GM18517 (cell line): Measurements from ENCODE around the gene IFNG-AS1.

ENCODE experiments used
- ATAC-seq: cut with Tn5 transposase; IDR thresholded peaks from one replicate; pipeline ENCODE4 v1.9.1; 2021; ENCODE audit warnings: mild to moderate bottlenecking, moderate library complexity; ENCODE audit not compliant: unreplicated experiment

IFNG-AS1 gene

DNA sequence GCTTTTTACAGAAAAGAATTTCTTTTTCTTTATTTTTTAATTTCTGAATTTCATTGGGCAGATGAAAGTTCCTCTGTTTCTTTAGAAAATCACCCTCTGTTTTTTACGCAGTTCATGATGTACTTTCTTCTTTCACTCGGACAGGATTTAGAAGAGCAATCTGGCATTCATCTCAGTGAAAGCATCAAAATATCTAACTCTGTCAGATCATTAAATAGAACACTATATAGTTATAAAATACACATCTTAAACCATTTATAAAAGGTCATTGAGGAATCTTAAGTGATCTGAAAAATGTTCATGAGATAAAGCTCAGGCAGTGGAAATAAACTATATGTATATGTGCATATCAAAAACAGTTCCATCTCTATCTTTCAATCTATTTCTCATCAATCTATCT lies 3.9 kb downstream of the IFNG-AS1 start:
- ATAC-seq, result no peak

DNA sequence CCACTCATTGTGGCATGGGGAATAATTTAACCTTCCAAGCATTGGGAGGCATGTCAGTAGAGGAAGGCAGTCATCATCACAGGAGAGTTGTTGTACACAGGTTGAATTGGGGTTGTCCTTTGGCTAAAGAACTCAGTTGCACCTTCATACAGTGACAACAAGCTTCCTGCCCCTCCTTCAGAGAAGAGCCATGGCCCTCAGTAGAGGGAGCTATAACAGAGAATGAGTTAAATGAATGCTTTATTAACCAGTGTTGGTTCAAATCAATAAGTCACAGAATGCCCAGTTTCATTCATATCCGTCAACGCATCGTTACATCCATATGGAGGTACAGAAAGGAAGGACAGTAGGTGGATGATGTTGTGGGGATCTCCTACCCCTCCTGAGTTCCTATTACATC lies 4.8 kb downstream of the IFNG-AS1 start:
- ATAC-seq, result no peak

DNA sequence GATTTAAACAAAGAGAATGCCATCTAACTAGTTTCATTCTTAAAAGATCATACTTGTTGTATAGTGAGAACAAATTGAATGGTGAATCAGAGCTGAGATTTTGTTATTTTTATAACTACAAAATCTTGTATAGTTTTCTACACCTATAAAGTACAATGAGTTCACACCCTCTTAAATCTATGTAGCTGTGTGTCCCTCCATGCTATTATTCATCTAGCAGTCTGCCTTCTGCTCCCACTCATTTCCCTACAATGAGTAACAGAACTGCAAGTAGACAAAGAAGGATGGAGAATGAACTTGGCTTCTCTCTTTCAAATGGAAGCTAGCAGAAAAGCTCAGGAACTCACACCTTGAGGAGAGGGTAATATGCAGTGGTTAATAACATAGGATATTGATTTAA lies 7.1 kb downstream of the IFNG-AS1 start:
- ATAC-seq, result no peak

DNA sequence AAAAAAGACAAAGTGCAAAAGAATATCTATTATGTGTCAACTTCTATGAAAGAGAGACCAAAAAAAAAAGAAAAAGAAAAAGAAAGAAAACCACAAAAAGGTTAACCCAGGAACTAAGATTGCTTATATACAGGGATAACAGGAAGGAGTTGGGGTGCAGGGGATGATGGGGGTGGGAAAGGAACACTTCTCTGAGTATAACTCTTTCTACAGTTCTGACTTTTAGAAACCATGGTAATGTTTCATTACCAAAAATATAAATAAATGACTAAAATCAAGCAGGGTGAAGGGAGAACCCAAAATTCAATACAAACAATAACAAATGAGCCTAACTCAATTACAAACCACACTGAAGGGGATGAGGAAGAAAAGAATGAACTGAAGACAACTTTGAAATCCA lies 9.1 kb downstream of the IFNG-AS1 start:
- no peak for ATAC-seq

DNA sequence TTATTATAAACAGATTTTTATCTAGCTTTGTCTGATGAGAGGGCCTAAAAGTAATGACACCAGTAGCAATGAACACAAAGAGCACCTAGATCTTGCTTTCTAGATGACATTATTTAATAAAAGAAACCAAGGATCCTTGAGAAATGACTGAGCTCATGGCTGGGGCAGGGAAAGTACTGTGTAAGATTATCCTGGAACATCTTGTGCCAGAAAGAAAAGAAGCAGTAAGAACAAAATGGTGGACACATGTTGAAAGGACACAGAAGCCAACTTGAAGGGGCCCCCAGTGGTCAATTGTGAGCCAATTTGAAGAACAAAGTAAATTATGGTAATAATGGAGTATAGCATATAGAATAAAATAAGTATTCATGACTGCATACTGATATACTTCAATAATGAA lies 10.0 kb downstream of the IFNG-AS1 start:
- ATAC-seq, result no peak

DNA sequence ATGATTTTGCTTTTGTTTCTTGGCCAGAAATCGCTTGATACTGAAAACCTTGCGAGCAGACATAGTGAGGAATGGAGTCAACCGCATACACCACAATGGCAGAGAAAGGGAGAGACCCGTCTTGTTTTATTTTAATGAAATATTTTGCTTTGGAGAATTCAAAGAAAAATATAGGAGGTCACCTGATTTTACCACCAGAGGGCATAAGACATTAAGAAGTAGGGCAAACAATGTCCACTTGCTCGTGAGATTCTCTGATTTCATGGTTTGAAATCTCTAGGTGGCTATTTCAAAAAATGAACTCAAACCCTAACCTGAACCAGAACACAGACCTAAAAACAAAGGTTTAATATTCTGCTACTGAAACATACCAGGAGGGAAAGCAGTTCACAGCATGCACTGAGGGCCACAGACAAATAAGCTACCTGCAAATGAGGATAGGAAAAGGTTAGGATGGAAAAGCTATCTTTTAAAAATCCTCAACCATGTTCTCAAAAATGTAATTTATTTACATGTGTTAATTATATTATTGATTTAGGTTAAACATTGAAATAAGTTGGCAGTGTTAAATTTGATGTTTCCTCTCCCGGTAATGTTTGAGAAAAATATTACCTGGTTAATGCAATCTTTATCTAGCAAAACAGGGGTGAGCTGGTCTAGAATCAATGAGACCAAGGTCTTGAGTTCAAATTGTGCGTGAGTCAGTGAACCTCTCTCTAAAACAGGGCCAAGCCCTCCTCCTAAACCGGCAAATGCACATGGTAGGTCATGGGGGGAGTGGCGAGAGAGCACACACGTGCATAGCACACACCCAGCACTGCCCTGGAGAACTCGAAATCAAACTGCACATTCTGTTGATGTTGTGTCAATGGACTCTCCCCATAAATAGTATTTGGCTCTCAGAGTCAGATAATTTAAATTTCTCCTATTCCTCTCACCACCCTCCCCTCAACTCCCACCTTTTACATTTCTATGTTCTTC lies 12.5 kb downstream of the IFNG-AS1 start:
- no peak for ATAC-seq

DNA sequence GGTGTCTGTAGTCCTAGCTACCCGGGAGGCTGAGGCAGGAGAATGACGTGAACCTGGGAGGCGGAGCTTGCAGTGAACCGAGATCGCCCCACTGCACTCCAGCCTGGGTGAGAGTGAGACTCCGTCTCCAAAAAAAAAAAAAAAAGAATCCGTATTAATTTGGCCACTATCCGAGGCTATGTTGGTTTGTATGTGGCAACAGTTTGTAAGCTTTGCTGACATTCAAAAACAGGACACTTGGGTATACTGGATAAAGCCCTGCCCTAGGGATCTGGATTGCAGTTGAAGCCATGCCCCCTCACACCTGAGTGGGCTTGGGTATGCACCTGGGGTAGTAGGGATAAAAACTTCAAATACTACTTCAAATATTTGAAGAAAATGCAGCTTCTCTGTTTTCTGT lies 14.5 kb downstream of the IFNG-AS1 start:
- ATAC-seq, result no peak

DNA sequence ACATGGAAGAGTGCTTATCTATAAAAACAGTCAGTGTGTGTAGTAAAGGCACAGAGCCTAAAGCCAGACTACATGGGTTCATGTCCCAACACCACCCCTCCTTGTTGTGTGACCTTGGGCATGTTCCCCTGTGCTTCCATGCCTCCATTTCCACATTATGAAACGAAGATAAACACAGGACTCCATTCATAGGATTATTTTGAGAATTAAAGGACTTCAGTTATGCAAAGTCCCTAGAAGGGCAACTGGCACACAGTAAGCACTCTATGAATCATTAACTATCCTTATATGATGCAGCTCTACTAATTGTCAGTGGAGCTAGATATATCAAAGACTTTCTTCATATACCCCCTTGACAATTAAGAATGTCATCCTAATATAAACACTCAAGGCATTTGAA lies 17.8 kb downstream of the IFNG-AS1 start:
- no peak for ATAC-seq

DNA sequence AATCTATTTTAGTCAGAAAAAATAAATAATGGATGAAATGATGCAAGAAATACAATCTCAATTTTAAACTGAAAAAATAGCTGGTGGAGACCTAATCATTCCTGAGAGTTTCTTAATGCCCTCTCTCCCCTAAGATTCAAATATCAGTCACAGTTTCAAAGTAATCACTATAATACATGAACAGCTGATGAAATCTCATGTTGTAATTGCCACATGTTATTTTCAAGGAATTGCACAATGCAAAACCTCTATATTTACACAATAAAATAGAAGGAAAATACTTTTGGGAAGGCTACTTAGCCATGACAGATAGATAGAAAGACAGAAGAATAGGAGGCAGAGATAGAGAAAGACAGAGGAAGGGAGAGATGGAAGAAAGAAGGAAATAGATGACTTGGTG lies 18.2 kb downstream of the IFNG-AS1 start:
- ATAC-seq, result no peak

DNA sequence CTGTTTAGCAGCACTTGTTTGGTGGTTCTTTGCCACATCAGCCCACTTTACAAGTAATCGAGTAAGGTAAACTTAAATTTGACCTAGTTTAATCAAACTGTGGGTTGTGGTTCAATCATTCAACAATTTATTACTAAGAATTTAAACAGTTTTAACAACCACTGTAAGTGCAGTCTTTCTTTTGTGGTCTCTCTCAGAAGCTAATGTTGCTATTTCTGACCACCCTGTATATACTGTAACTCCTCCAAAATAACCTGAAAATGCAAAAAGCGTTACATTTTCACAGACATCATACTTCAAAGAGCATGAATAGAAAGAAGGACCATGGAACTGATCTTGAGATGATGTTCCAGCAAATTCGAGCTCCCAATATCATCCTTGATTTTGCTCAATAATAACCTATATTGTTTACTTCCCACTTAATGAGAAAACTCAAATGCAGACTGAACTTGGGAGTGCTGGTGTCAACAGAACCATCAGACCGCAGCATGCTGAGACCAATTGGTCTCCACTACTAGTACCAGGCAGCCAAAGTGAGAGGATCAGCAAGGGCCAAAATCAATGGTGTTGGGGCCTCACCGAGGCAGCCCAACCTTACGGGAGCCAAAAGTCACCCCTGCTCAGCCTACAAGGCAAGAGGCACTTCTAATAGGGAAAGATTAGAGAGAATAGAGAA lies 22.1 kb downstream of the IFNG-AS1 start:
- ATAC-seq, result no peak

DNA sequence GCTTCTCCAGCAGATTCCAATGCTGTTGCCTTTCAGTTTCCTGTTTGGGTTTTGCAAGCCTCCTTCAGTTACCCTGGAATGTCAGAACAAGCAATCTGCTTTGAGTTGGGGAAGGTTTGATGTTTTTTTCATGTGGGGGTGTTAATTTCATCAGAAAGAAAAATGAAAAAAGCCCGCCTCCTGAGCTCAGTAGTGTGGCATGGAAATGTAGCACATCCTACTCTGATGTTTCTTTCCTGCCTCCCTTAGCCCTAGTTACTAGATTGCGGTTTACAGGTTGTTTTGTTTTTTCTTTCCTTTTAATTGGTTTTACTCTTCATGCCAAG lies 22.6 kb downstream of the IFNG-AS1 start:
- ATAC-seq, result no peak

DNA sequence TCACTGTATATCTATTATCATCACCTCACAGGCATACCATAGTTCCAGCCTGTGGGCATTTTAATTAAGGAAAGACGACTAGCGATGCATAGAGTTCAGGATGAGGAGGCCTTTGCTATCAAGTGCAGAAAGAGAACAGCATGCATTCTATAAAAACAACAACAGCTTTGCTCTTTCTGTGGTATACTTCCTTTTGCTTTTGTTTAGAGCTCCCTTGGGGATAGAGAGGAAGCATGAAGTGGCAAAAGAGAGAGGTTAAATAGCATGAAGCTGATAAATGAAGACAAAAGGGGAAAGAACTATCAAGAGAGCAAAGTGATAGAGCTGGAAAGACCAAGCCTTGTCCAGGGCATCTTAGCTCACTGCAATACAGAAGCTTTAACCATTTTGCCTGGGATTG lies 23.5 kb downstream of the IFNG-AS1 start:
- peak; percentile 88 for ATAC-seq

DNA sequence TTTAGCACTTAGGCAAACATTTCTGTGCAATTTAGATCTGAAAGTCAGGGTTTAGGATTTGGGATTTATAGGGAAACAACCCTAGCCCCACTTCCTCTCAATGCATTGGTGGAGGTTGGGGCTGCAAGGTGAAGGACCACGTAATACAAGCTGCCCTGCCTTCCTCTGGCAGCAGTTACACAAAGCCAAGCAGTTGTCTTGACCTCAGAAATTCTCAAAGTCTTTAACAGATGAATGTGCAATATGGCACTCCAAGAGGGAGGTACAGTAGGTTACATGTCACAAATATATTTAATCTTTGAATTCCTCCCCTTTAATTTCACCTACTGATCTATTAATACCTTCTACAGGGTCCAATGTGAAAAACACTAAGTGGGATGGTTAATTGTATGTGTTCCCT lies 23.9 kb downstream of the IFNG-AS1 start:
- ATAC-seq, result no peak

DNA sequence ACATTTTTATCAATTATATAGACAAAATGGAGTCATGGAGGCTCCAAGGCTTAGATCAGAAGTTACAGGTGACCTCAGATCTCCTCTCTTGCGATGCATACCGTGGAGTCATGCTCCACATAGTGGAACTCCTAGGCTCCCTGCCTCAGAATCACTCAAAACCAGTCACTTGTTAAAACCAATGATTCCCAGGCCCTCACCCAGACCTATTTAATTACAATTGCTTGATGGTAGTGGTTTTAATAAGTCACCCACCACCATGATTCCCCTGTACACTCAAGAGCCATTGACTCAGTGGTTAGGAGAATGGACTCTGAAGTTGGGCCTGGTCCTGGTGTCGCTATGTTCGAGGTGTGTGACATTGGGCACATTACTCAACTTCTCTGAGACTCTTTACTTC lies 26.9 kb downstream of the IFNG-AS1 start:
- ATAC-seq, result no peak

DNA sequence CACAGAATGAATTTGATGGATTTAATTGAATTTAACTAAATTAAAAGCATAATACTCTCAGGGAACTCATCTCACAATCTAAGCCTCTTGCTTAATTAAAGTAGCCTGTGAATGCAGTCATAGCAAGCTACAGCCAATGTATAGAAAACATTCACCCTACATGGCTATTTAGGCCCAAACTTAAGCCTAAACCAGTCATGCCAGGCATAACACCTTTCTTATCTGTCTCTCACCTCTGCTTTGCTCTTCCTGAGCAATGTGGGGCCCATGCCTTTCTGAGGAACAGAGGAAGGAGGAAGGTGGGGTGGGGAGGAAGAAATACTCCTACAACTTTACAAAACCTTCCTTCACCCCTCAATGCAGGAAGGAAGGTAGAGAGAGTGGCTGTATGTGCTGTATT lies 29.1 kb downstream of the IFNG-AS1 start:
- ATAC-seq, result no peak

DNA sequence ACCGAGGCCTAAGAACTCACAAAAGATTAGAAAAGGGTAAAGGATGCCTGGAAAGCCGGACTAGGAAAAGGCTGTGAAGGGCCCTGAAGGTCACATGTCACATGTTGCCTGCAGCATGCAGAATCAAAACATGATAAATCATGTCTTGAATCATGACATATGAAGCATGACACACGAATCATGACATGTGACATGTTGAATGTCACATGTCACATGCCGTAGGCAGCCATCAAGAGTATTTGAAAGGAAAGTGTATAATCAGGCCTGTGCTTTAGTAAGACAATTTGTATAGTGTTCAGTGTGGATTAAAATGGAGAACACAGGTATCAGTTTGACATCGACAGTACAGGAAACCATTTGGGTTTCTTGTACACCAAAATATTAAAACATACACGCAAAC lies 30.8 kb downstream of the IFNG-AS1 start:
- no peak for ATAC-seq

DNA sequence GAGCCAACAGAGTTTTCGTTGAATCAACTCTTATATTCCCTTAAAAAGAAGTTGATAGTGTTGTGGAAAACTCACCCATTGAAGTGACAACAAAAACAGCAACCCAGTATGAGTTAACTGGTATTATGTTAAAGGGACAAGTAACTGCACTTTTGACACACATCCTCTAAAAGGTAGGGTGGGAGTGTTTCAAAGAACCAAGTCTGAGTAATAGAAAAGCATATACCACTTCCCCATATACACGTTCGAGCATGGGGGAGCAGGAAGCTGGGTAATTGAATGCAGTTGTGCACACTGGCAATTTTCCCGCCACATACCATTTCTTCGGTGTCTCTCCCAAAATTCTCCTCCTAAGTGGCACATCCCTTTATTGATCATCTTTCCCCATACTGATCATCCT lies 31.5 kb downstream of the IFNG-AS1 start:
- no peak for ATAC-seq

DNA sequence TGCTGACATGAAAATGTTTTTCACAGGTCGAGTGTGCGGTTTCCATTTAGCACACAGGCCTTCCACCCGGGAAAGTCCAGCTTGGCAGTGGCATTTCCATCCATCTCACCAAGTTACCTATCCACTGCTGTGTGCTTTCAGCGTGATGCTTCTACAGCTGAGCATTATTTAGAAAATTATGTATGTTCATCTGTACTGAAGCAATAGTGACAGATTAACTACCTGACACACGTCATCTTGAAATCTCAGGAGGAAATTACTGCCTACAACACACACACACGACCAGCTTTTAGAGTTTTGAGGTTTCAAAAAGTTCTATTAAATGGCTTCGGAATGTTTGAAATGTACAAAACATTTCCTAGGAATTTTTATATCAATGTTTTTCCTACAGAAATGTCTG lies 39.4 kb downstream of the IFNG-AS1 start:
- no peak for ATAC-seq

DNA sequence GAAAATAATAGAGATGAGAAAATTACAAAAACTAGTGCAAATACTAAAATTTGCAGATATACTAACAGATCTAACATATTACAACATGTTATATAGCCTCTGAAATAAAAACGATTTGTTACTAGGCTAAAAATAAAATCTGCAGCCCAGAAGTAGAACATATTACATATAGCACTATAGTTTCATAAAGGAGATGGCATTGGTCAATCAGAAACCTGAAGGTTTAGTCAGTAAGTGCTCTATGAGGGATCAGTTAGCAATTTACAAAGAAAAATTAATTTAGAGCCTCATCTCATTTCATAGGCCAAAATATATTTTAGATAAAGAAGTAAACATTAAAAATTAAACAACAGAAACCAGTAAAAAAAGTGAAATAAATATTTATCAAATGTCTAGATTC lies 41.0 kb downstream of the IFNG-AS1 start:
- no peak for ATAC-seq

DNA sequence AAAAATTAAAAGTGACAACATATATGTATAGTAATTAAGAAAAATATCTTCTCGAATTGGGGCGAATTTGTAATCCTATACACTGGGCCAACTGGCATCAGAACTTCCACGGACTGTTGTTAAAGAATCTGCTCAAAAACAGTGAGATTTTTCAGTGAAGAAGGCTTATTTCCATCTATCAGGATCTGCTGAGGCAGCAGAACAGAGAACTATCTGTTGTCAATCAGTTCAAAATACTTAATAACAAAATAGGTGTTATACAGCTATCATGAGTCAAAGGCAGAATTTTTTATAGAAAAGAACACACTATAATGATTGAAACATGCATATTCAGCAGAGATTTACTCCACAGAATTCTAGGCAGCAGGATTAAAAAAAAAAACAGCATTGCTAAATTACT lies 41.9 kb downstream of the IFNG-AS1 start:
- no peak for ATAC-seq

DNA sequence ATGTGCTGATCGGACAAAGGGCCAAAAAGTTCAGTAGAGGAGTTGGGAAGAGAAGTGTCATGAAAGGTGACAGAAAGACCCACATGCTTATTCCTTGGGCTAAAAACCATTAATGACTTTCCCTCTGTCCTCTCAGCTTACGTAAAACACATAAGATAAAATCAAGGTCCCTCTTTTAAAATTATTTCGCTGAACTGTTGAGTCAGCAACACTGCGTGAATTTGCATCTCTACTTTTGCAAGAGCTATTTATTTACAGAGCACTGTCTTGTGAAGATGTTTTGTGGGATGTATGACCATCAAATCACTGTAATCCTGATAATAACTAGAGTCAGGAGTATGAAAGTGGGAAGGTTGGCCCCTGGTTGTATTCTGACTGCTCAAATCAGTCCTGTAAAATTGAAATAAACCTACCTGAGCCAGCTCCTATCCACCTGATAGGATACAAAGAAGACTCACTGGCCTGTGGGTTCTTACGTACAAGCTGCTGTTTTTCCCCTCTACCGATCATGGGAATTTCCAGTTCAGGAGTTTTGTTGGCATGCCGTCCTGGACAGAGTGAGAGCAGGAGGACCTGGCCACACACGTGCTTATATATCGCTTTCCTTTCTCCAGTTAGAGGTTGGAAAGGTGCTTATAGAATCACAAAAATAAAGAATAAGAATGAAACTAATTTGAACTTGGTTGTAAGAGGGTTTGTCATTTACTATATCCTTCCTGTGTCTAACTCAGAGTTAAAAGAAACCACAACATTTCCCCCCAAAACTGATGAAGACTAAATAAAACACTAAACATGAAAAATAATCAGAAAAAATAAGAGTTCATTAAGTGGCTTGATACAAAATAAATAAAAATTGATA lies 42.9 kb downstream of the IFNG-AS1 start:
- no peak for ATAC-seq

DNA sequence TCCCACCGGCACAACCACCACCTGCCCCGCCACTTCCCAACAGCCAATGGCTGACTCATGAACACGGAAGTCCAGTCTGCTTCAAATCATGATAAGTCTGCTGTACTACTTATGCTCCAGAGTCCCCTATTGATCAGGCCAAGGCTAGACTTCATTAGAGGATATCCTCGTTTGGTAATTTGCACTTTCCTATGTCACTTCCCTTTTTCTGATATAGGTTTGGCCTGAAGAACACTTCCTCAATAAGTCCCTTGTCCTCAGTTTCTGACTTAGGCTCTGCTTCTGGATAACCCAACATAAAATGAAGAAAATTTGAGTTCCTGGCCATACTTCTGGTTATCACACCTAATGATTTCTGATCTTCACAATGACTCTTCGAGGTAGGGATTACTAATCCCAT lies 45.3 kb downstream of the IFNG-AS1 start:
- ATAC-seq, result no peak
